ENCODE data around the gene PPP2R2D. TPM values are rescaled to one million over a fixed set of nuclear protein-coding genes. Genes with fewer than 3 reads are reported as not detected.

PPP2R2D gene
- total and polyA plus RNA-seq, 4 donors = 15.6 to 51.4 (median 22.0) TPM

DNA sequence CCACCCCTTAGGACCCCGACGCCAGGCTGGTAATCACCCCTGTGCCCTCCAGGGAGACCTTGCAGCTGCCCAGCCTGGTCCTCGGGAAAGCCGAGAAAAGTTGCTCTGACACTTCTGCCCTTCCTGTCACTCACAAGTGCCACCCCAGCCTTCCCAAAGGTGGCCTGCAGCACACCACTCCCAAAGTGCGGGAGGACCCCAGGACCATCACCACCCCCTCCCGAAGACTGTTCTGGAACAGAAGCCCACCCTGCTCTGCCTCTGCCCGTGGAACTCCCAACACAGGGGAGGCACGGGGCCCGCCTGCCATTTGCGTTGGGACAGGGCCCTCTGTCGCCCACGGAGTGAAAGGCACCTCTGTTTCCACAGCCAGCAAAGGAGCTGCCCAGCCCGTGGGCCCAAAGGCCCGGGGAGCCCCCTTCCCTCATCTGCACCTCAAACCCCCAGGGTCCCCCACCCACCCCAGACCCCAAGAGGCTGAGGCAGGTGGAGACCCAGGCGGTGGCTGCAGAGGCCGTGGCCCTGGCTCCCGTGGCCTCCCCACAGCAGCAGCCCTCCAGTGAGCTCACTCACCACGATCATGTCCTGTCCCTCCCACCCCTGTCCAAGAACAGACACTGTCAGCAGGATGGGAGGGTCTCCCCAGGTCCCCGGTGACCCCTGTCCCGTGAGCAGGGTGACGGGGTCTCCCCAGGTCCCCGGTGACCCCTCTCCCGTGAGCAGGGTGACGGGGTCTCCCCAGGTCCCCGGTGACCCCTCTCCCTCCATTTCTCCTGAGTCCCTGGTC is 47.8 kb upstream of the PPP2R2D start:
- WGBS, 2 donors = 88 to 90% methylated on average over 25 of the region's 25 CpGs
- no peak overlapping the region for H3K4me3 ChIP-seq
- H3K36me3 ChIP-seq (ENCODE audit: control insufficient read depth in 4 of 4, insufficient read depth in 4 of 4, low read length in 4 of 4) = no peaks in the 10 kb centered on the region
- DNase-seq (no peak), ATAC-seq (ENCODE audit: insufficient read depth, low FRiP score) (no peak)
- peaks cover 0 to 2% (median under 1%) of the 10 kb centered on the region in 4 donors for H3K9me3 ChIP-seq (ENCODE audit: control insufficient read depth in 4 of 4, insufficient read depth in 3 of 4, low read length in 3 of 4)
- no peaks in the 10 kb centered on the region for H3K27me3 ChIP-seq (ENCODE audit: control insufficient read depth in 3 of 3, insufficient read depth in 3 of 3, low read length in 2 of 3)
- no peak for TF ChIP-seq CTCF (IDR thresholded peaks at IDR 0.05; ENCODE audit: control extremely low read depth, extremely low read depth)
- no peaks in the 10 kb centered on the region for H3K4me1 ChIP-seq (ENCODE audit: control insufficient read depth in 5 of 5, insufficient read depth in 5 of 5, low read length in 5 of 5)
- H3K9ac ChIP-seq (ENCODE audit: insufficient read depth in 1 of 2, low read length in 2 of 2) = no peak overlapping the region
- H3K27ac ChIP-seq (ENCODE audit: low read depth in 1 of 2, low read length in 1 of 2) = no peak overlapping the region

- Histone ChIP-seq H3K4me1 (ENCODE audit: control insufficient read depth in 5 of 5, insufficient read depth in 5 of 5, low read length in 5 of 5) (no peaks in the 10 kb centered on the region), H3K27ac (ENCODE audit: low read depth in 1 of 2, low read length in 1 of 2) (no peak overlapping the region), H3K9me3 (ENCODE audit: control insufficient read depth in 4 of 4, insufficient read depth in 3 of 4, low read length in 3 of 4) (peaks cover 0 to 2% (median under 1%) of the 10 kb centered on the region in 4 donors), H3K9ac (ENCODE audit: insufficient read depth in 1 of 2, low read length in 2 of 2) (no peak overlapping the region), H3K27me3 (ENCODE audit: control insufficient read depth in 3 of 3, insufficient read depth in 3 of 3, low read length in 2 of 3) (no peaks in the 10 kb centered on the region), H3K4me3 (no peak overlapping the region), H3K36me3 (ENCODE audit: control insufficient read depth in 4 of 4, insufficient read depth in 4 of 4, low read length in 4 of 4) (no peaks in the 10 kb centered on the region)
- TF ChIP-seq CTCF (IDR thresholded peaks at IDR 0.05; ENCODE audit: control extremely low read depth, extremely low read depth) = no peak
- DNase-seq (no peak), ATAC-seq (ENCODE audit: insufficient read depth, low FRiP score) (no peak)
- 89 to 92% methylated on average over 13 of the region's 13 CpGs for WGBS, 2 donors
Measured at GRCh38 chr10:131853610-131853964, 47.2 kb upstream of the PPP2R2D start.

DNA sequence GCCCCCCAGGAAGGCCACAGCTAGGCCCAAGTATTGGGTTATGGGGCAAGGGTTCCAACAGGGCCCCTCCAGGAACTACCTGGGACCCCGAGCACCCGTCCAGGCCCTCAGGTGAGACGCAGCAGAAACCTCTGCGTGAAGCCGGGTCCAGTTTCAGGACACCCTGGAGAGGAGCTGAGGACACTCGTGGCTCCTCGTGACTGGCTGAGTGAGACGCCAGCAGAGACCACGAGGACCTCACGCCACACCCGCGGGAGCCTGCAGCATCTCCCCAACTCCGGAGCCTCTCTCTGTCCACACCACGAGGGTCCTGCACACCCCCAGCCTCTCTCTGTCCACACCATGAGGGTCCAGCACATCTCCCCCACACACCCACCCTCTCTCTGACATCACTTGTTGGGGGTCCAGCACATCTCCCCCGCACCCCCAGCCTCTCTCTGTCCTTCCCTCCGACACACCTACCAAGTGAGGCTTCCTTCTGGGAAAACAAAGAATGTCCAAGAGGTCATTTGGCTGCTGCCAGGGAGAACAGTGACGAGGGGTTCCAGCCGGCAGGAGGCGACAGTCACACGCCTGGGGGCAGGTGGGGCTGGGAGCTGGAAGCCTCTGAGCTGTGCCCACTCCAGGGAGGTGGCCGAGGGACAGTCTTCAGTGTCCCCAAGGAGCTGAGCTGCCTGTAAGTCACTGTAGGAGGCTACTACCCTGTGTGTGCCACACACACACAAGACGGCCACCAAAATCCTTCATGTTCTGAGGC is 46.1 kb upstream of the PPP2R2D start:
- no peaks in the 10 kb centered on the region for H3K27me3 ChIP-seq (ENCODE audit: control insufficient read depth in 3 of 3, insufficient read depth in 3 of 3, low read length in 2 of 3)
- TF ChIP-seq CTCF (IDR thresholded peaks at IDR 0.05; ENCODE audit: control extremely low read depth, extremely low read depth) = no peak
- H3K9ac ChIP-seq (ENCODE audit: insufficient read depth in 1 of 2, low read length in 2 of 2) = no peak overlapping the region
- H3K4me3 ChIP-seq = no peak overlapping the region
- H3K27ac ChIP-seq (ENCODE audit: low read depth in 1 of 2, low read length in 1 of 2) = no peak overlapping the region
- H3K9me3 ChIP-seq (ENCODE audit: control insufficient read depth in 4 of 4, insufficient read depth in 3 of 4, low read length in 3 of 4) = peaks cover 0 to 1% (median 0%) of the 10 kb centered on the region in 4 donors
- 77 to 88% methylated on average over 22 of the region's 22 CpGs for WGBS, 2 donors
- H3K36me3 ChIP-seq (ENCODE audit: control insufficient read depth in 4 of 4, insufficient read depth in 4 of 4, low read length in 4 of 4) = no peaks in the 10 kb centered on the region
- ATAC-seq (ENCODE audit: insufficient read depth, low FRiP score) = no peak
- no peak for DNase-seq
- no peaks in the 10 kb centered on the region for H3K4me1 ChIP-seq (ENCODE audit: control insufficient read depth in 5 of 5, insufficient read depth in 5 of 5, low read length in 5 of 5)

Measured in lung (tissue), 12 donors.